ENCODE results near the gene SSU72. TPM values are rescaled to one million over a fixed set of nuclear protein-coding genes. Genes with fewer than 3 reads are reported as not detected.
"Not testable (repeated sequence)": the region's sequence is repeated elsewhere in the genome, so short reads cannot be mapped to it uniquely, and the experiment has no call there.

Gene SSU72
- total RNA-seq, 1 experiment from 2014 or later: 145 TPM

GRCh38 chr1:1511533-1512285 lies 63.0 kb downstream of the SSU72 start, which contains the start of gene ATAD3A:
TSS of gene ATAD3A (plus strand) at chr1:1512162. CDS start at chr1:1512269, 107 bp downstream.
- BruUV-seq (replicated peaks): no TSS peak
- intact Hi-C loops (cut with micrococcal nuclease; ENCODE audit: unreplicated experiment): loop anchor here (5.0 kb wide), 1 partner anchor 396 kb away; no protein-coding TSS in a partner anchor
- CTCF ChIA-PET: interaction anchor here (0.6 kb wide), 1 partner anchor 221 kb away, joined by 4 read pairs; no protein-coding TSS in a partner anchor

DNA sequence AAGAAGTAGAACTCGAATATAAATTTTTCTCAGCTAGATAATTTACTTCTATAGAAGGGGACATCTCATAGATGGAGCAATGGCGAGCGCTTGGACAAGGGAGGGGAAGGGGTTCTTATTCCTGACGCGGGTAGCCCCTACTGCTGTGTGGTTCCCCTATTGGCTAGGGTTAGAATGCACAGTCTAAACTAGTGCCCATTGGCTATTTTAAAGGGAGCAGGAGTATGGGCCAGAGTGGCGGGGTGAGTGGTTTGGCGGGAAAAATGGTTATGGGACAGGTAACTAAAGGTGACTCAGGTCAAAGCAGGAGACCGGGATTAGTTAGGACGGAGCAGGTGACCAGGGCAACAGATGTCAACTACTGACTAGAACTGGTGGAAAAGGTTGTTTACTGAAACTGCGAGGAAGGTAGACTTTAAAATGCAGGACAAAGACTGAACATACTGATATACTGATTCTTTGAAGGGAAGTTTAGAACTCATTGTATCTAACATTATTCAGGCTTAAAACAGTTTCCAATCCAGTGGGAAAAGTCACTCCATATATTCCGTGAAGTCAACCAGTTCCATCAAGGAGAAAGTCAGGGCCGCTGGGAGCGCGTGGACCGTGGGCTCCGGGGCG lies 63.6 kb downstream of the SSU72 start:
- Histone ChIP-seq H3K4me1 (replicated peaks; ENCODE audit: insufficient read depth) (peaks cover 7% of the 10 kb centered on the region), H3K9me3 (ENCODE audit: insufficient read depth, low read depth) (no peaks in the 10 kb centered on the region), H3F3A (ENCODE audit: insufficient read depth, low read depth) (peaks cover 8% of the 10 kb centered on the region), H3K9me2 (ENCODE audit: insufficient read depth) (no peaks in the 10 kb centered on the region), H3K36me3 (ENCODE audit: low read depth) (0 out of 2 replicates have a peak, but pooled peaks cover 3% of the 10 kb centered on the region), H3K27me3 (ENCODE audit: insufficient read depth, low read depth) (no peaks in the 10 kb centered on the region), H3K27ac (peak overlapping the region; percentile 76), H3K79me2 (ENCODE audit: low read depth) (peaks cover 34% of the 10 kb centered on the region), H3K4me3 (peak overlapping the region; percentile 85), H2AFZ (peak overlapping the region; percentile 82), H3K4me2 (peak overlapping the region; percentile 80), H4K20me1 (ENCODE audit: insufficient read depth) (no peaks in the 10 kb centered on the region)
- ChIA-PET CTCF (interaction anchor here (0.6 kb wide), 1 partner anchor 221 kb away, joined by 4 read pairs; no protein-coding TSS in a partner anchor), POLR2A (ENCODE audit: unreplicated experiment) (no interaction called here)
- intact Hi-C loops (cut with micrococcal nuclease; ENCODE audit: unreplicated experiment): loop anchor here (5.0 kb wide), 1 partner anchor 396 kb away; no protein-coding TSS in a partner anchor
- BruUV-seq (replicated peaks): TSS peak; percentile 91
- peak; percentile 11 to 42 for DNase-seq
- no peak for TF ChIP-seq CTCF (conservative IDR thresholded peaks at IDR 0.05)
- TF ChIP-seq EZH2 (IDR thresholded peaks at IDR 0.05; ENCODE audit: low read depth): no peak

More at GRCh38 chr1:1511533-1512285, 63.0 kb downstream of the SSU72 start, which contains the start of gene ATAD3A:
- Histone ChIP-seq H2AFZ (peak within 1 kb of the TSS; percentile 82), H3K27me3 (ENCODE audit: insufficient read depth, low read depth) (no peaks in the 10 kb centered on the region), H3K4me1 (replicated peaks; ENCODE audit: insufficient read depth) (peaks cover 6% of the 10 kb centered on the region), H3K4me2 (peak within 1 kb of the TSS; percentile 85), H3F3A (ENCODE audit: insufficient read depth, low read depth) (peaks cover 4% of the 10 kb centered on the region; the same call in 1 of the 2 replicates), H3K27ac (peak within 1 kb of the TSS; percentile 76), H3K36me3 (ENCODE audit: low read depth) (0 out of 2 replicates have a peak, but pooled peaks cover 3% of the 10 kb centered on the region), H3K79me2 (ENCODE audit: low read depth) (peaks cover 34% of the 10 kb centered on the region), H3K4me3 (peak within 1 kb of the TSS; percentile 85), H4K20me1 (ENCODE audit: insufficient read depth) (no peaks in the 10 kb centered on the region), H3K9me3 (ENCODE audit: insufficient read depth, low read depth) (no peaks in the 10 kb centered on the region), H3K9me2 (ENCODE audit: insufficient read depth) (no peaks in the 10 kb centered on the region)
- POLR2A ChIA-PET (ENCODE audit: unreplicated experiment): interaction anchor here (0.7 kb wide), 1 partner anchor 14 kb away, joined by 4 read pairs; no protein-coding TSS in a partner anchor
- TF ChIP-seq CTCF (conservative IDR thresholded peaks at IDR 0.05) (no peak), EZH2 (IDR thresholded peaks at IDR 0.05; ENCODE audit: low read depth) (no peak)
- DNase-seq: peak; percentile 89 to 96

GRCh38 chr1:1509465-1509850 lies 65.2 kb downstream of the SSU72 start:
- intact Hi-C loops (cut with micrococcal nuclease; ENCODE audit: unreplicated experiment): loop anchor here (10.0 kb wide), 2 partner anchors 135 to 205 kb away; partner anchors contain the start of genes ACAP3, AURKAIP1 and PUSL1
- H3K9me2 ChIP-seq (ENCODE audit: insufficient read depth); H3K9me3 ChIP-seq (ENCODE audit: insufficient read depth, low read depth); H3K36me3 ChIP-seq (ENCODE audit: low read depth); H4K20me1 ChIP-seq (ENCODE audit: insufficient read depth); H2AFZ ChIP-seq; H3K4me3 ChIP-seq; H3K4me2 ChIP-seq; BruUV-seq (replicated peaks); DNase-seq; CTCF ChIA-PET; POLR2A ChIA-PET (ENCODE audit: unreplicated experiment); H3K27me3 ChIP-seq (ENCODE audit: insufficient read depth, low read depth); H3K27ac ChIP-seq: not testable (repeated sequence)
- Histone ChIP-seq H3K4me1 (replicated peaks; ENCODE audit: insufficient read depth) (peaks cover 15% of the 10 kb centered on the region), H3F3A (ENCODE audit: insufficient read depth, low read depth) (peaks cover 18% of the 10 kb centered on the region), H3K79me2 (ENCODE audit: low read depth) (peaks cover 24% of the 10 kb centered on the region)

GRCh38 chr1:1508775-1509464 lies 65.7 kb downstream of the SSU72 start:
- H3K27me3 ChIP-seq (ENCODE audit: insufficient read depth, low read depth); H3K36me3 ChIP-seq (ENCODE audit: low read depth); DNase-seq; H3K9me3 ChIP-seq (ENCODE audit: insufficient read depth, low read depth); POLR2A ChIA-PET (ENCODE audit: unreplicated experiment); BruUV-seq (replicated peaks); H3K9me2 ChIP-seq (ENCODE audit: insufficient read depth); H2AFZ ChIP-seq; CTCF ChIA-PET; H3K4me3 ChIP-seq; H4K20me1 ChIP-seq (ENCODE audit: insufficient read depth); H3K27ac ChIP-seq; H3K4me2 ChIP-seq: not testable (repeated sequence)
- intact Hi-C loops (cut with micrococcal nuclease; ENCODE audit: unreplicated experiment): loop anchor here (10.0 kb wide), 2 partner anchors 134 to 204 kb away; partner anchors contain the start of genes ACAP3, AURKAIP1 and PUSL1
- Histone ChIP-seq H3K79me2 (ENCODE audit: low read depth) (peaks cover 20% of the 10 kb centered on the region), H3F3A (ENCODE audit: insufficient read depth, low read depth) (peaks cover 24% of the 10 kb centered on the region), H3K4me1 (replicated peaks; ENCODE audit: insufficient read depth) (peaks cover 17% of the 10 kb centered on the region)
